ENCODE data around the gene APOM.

The APOM gene

GRCh38 chr6:31654574-31655348 is 933 bp upstream of the APOM start:
- DNase-seq (ENCODE audit: insufficient read length, low spot score) (no peak), FAIRE-seq (no peak)
- TF ChIP-seq SPI1 (IDR thresholded peaks at IDR 0.05; ENCODE audit: low read depth, low read length), result no peak
- no peak for TF ChIP-seq POLR2AphosphoS5 (IDR thresholded peaks at IDR 0.05; ENCODE audit: low read depth, low read length)
- no peak for TF ChIP-seq POU2F2 (IDR thresholded peaks at IDR 0.05; ENCODE audit: low read depth, low read length)
- TF ChIP-seq PAX5 (IDR thresholded peaks at IDR 0.05; ENCODE audit: insufficient read depth, low read length, severe bottlenecking), result no peak
- TF ChIP-seq TAF1 (IDR thresholded peaks at IDR 0.05; ENCODE audit: low read depth, low read length), result no peak
- TF ChIP-seq POLR2A (IDR thresholded peaks at IDR 0.05; ENCODE audit: low read depth, low read length), result no peak

DNA sequence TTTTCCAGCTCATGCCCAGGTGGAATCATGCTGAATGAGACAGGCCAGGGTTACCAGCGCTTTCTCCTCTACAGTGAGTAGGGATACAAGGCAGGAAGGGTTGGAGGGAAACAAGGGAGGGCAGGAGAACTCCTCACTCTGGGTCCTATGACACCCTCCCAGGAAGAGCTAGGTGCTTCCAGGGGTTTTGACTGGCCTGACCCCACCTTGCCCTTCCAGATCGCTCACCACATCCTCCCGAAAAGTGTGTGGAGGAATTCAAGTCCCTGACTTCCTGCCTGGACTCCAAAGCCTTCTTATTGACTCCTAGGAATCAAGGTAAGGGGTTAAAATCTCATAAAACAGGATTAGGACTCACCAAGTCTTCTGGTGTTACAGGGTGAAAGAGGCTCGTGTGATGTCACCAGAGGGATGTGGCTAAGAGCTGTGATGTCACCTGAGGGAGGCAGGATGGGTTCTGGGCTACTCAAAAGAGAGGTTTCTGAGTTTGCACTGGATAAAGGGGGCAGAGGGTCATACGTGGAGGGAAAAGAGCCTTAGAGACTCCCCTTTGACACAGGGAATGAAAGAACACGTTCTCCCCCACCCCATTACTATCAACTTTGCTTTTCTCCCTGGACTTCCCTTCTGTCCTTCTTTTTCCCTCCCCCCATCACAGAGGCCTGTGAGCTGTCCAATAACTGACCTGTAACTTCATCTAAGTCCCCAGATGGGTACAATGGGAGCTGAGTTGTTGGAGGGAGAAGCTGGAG is 1.9 kb downstream of the APOM start:
- no peak for FAIRE-seq
- DNase-seq (ENCODE audit: insufficient read length, low spot score), result no peak
- TF ChIP-seq POU2F2 (IDR thresholded peaks at IDR 0.05; ENCODE audit: low read depth, low read length) (no peak), TAF1 (IDR thresholded peaks at IDR 0.05; ENCODE audit: low read depth, low read length) (no peak), POLR2AphosphoS5 (IDR thresholded peaks at IDR 0.05; ENCODE audit: low read depth, low read length) (no peak), POLR2A (IDR thresholded peaks at IDR 0.05; ENCODE audit: low read depth, low read length) (no peak), PAX5 (IDR thresholded peaks at IDR 0.05; ENCODE audit: insufficient read depth, low read length, severe bottlenecking) (no peak), SPI1 (IDR thresholded peaks at IDR 0.05; ENCODE audit: low read depth, low read length) (no peak)

- DNase-seq (ENCODE audit: insufficient read length, low spot score) (no peak), FAIRE-seq (no peak)
- TF ChIP-seq TAF1 (IDR thresholded peaks at IDR 0.05; ENCODE audit: low read depth, low read length), result no peak
- no peak for TF ChIP-seq POU2F2 (IDR thresholded peaks at IDR 0.05; ENCODE audit: low read depth, low read length)
- no peak for TF ChIP-seq POLR2AphosphoS5 (IDR thresholded peaks at IDR 0.05; ENCODE audit: low read depth, low read length)
- TF ChIP-seq POLR2A (IDR thresholded peaks at IDR 0.05; ENCODE audit: low read depth, low read length), result peak; percentile 35; the same call in 1 of the 2 replicates
Observed at GRCh38 chr6:31658158-31658688, 2.5 kb downstream of the APOM start.

DNA sequence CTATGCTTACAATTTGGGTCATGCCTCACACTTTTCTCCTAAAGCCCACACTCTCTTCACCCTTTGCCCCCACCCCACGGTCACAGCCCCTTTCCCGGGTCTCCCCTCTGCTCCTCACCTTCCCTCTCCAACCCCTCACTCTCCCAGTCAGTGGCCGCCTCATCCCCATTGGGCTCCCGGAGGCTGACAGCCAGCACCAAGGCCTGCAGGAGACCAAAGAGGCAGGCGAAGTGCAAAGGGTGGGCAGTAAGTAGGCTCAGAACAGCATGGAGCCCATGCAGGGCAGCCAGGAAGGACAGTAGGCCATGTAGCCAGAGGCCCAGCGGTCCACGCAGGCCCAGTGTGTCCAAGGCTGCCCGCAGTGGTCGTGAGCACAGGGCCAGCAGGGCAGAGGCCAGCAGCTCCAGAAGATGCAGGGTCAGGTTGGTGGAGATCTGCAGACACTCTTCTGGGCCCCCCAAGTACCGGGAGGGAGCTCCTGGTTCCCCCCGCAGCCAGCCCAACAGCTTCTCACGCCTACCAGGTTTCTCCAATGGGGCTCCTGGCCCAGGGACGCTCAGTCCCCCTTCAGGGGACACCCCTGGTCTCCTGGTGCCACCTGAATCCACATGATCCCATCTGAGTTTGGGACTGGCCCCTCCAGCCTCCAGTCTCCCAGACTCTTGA is 3.4 kb downstream of the APOM start:
- FAIRE-seq (no peak), DNase-seq (ENCODE audit: insufficient read length, low spot score) (no peak)
- TF ChIP-seq POLR2A (IDR thresholded peaks at IDR 0.05; ENCODE audit: low read depth, low read length), result no peak
- no peak for TF ChIP-seq TAF1 (IDR thresholded peaks at IDR 0.05; ENCODE audit: low read depth, low read length)

DNA sequence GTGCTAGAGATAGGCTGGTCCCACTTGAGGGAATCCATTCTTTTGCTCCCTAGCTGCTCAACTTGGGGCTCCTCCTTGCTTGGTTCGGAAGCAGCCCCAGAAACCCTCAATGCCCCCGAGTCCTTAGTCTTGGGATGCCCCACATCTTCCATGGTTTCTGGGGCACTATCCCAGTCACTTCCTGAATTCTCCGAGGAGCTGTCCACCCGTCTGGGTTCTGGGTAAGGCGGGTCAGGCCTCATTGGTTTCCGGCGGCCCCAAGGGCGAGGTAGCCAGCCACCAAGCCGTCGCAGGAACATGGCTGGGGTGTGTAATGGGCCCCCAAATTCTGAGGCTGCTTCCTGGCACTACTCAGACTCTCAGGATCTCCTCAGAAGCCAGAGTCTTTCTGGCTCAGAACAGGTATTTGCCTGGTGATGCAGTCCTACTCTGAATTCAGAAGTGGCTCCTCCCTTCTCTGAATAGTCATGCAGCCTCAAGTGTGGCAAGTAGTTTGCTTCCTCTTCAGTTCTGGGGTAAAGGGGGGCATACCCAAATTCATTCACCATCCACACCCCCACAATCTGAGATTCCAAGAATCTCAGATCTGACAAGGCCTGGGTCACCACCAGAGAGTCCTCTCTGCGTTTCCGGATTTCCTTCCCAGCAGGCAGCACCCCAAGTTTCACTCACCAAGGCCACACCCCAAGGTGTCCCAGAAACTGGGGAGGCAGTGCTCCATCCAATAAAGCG is 4.1 kb downstream of the APOM start:
- TF ChIP-seq SPI1 (IDR thresholded peaks at IDR 0.05; ENCODE audit: low read depth, low read length), result 0 out of 2 replicates have a peak, but pooled peaks have one; percentile 6
- peak; percentile 56 for TF ChIP-seq PAX5 (IDR thresholded peaks at IDR 0.05; ENCODE audit: insufficient read depth, low read length, severe bottlenecking)
- TF ChIP-seq POLR2A (IDR thresholded peaks at IDR 0.05; ENCODE audit: low read depth, low read length), result no peak
- no peak for TF ChIP-seq TAF1 (IDR thresholded peaks at IDR 0.05; ENCODE audit: low read depth, low read length)
- no peak for TF ChIP-seq POLR2AphosphoS5 (IDR thresholded peaks at IDR 0.05; ENCODE audit: low read depth, low read length)
- TF ChIP-seq POU2F2 (IDR thresholded peaks at IDR 0.05; ENCODE audit: low read depth, low read length), result no peak
- DNase-seq (ENCODE audit: insufficient read length, low spot score), result no peak
- peak; percentile 55 for FAIRE-seq

GRCh38 chr6:31660381-31661261 is 4.9 kb downstream of the APOM start, which contains the start of gene C6orf47:
TSS of gene C6orf47 (minus strand) at chr6:31660778. CDS start at chr6:31659947, 831 bp downstream.
- TF ChIP-seq POU2F2 (IDR thresholded peaks at IDR 0.05; ENCODE audit: low read depth, low read length), result no peak; the same call in 1 of the 2 replicates
- peak; percentile 45; the same call in 1 of the 2 replicates for TF ChIP-seq TAF1 (IDR thresholded peaks at IDR 0.05; ENCODE audit: low read depth, low read length)
- TF ChIP-seq POLR2AphosphoS5 (IDR thresholded peaks at IDR 0.05; ENCODE audit: low read depth, low read length), result peak; percentile 71
- no peak for TF ChIP-seq SPI1 (IDR thresholded peaks at IDR 0.05; ENCODE audit: low read depth, low read length)
- TF ChIP-seq PAX5 (IDR thresholded peaks at IDR 0.05; ENCODE audit: insufficient read depth, low read length, severe bottlenecking), result no peak
- TF ChIP-seq POLR2A (IDR thresholded peaks at IDR 0.05; ENCODE audit: low read depth, low read length), result peak; percentile 76
- DNase-seq (ENCODE audit: insufficient read length, low spot score), result peak; percentile 81
- peak; percentile 31 for FAIRE-seq

GRCh38 chr6:31661262-31662123 is 5.8 kb downstream of the APOM start:
- 0 out of 2 replicates have a peak, but pooled peaks have one; percentile 35 for TF ChIP-seq POLR2A (IDR thresholded peaks at IDR 0.05; ENCODE audit: low read depth, low read length)
- TF ChIP-seq TAF1 (IDR thresholded peaks at IDR 0.05; ENCODE audit: low read depth, low read length), result no peak
- no peak for TF ChIP-seq POLR2AphosphoS5 (IDR thresholded peaks at IDR 0.05; ENCODE audit: low read depth, low read length)
- no peak for TF ChIP-seq PAX5 (IDR thresholded peaks at IDR 0.05; ENCODE audit: insufficient read depth, low read length, severe bottlenecking)
- peak; percentile 24 for TF ChIP-seq SPI1 (IDR thresholded peaks at IDR 0.05; ENCODE audit: low read depth, low read length)
- no peak for TF ChIP-seq POU2F2 (IDR thresholded peaks at IDR 0.05; ENCODE audit: low read depth, low read length)
- no peak for DNase-seq (ENCODE audit: insufficient read length, low spot score)
- no peak for FAIRE-seq

Data from GM12891 (cell line).